K562 (cell line): Measurements from ENCODE around the gene ZMIZ1. TPM values are rescaled to one million over a fixed set of nuclear protein-coding genes. Genes with fewer than 3 reads are reported as not detected.

ENCODE experiments used
- ASH1L ChIP-seq: fragments of 450-650 bp; IDR thresholded peaks from 2 replicates; pipeline ENCODE4 v1.6.1; 2018; ENCODE audit warnings: borderline replicate concordance, mild to moderate bottlenecking, low read depth; ENCODE audit not compliant: partially characterized antibody
- ATF7 ChIP-seq: fragments of 450-650 bp; IDR thresholded peaks from 2 replicates; pipeline ENCODE4 v1.7.1; 2014; ENCODE audit warnings: mild to moderate bottlenecking, moderate library complexity
- BCOR ChIP-seq: fragments of 450-650 bp; IDR thresholded peaks from 2 replicates; pipeline ENCODE4 v1.6.1; 2016
- CBFA2T2 ChIP-seq: fragments of 450-650 bp; conservative IDR thresholded peaks from 2 replicates; pipeline ENCODE4 v1.6.1; 2017; ENCODE audit warnings: mild to moderate bottlenecking
- CBFA2T3 ChIP-seq: fragments of 450-650 bp; IDR thresholded peaks from 2 replicates; pipeline ENCODE4 v1.6.1; 2017
- CCNT2 ChIP-seq: IDR thresholded peaks from 2 replicates; pipeline ENCODE4 v1.6.1; 2011; ENCODE audit warnings: borderline replicate concordance, low read depth, mild to moderate bottlenecking, moderate library complexity, mixed read lengths, low read length; ENCODE audit not compliant: insufficient read length; ENCODE audit errors: extremely low read depth
- CREB1 ChIP-seq, 2 experiments: sonication (generic) in 1 of 2; formaldehyde crosslinking in 1 of 2; IDR thresholded peaks; 2 replicates each; pipeline versions ENCODE4 v1.6.1 to v1.8.0; 2012 to 2022; ENCODE audit warnings: inconsistent platforms in 1 of 2, mild to moderate bottlenecking in 1 of 2, missing genetic modification reagents in 1 of 2, moderate library complexity in 1 of 2
- CREM ChIP-seq: IDR thresholded peaks from 2 replicates; pipeline ENCODE4 v1.6.1; 2014; ENCODE audit warnings: antibody characterized with exemption, low read depth
- DDX20 ChIP-seq: fragments of 450-650 bp; IDR thresholded peaks from 2 replicates; pipeline ENCODE4 v1.6.1; 2016; ENCODE audit warnings: missing genetic modification characterization, low read depth, mild to moderate bottlenecking, missing compliant biosample characterization, moderate library complexity
- HCFC1 ChIP-seq: IDR thresholded peaks from 2 replicates; pipeline ENCODE4 v1.6.1; 2012; ENCODE audit warnings: low read depth, low read length, improper control_type of control experiment
- HMG20A ChIP-seq: fragments of 450-650 bp; formaldehyde crosslinking; conservative IDR thresholded peaks from 2 replicates; pipeline ENCODE4 v1.4.0; 2020; ENCODE audit warnings: mild to moderate bottlenecking, mixed read lengths
- LCOR ChIP-seq: sonication (generic); formaldehyde crosslinking; IDR thresholded peaks from 2 replicates; pipeline ENCODE4 v1.8.0; 2022; ENCODE audit warnings: mild to moderate bottlenecking, missing genetic modification reagents
- MED1 ChIP-seq: sonication (generic); formaldehyde crosslinking; IDR thresholded peaks from 2 replicates; pipeline ENCODE4 v1.8.1; 2023; ENCODE audit warnings: missing genetic modification reagents, borderline replicate concordance
- MEF2A ChIP-seq: IDR thresholded peaks from 2 replicates; pipeline ENCODE4 v1.6.1; 2011; ENCODE audit warnings: low read depth, mild to moderate bottlenecking, low read length, moderate library complexity; ENCODE audit not compliant: control insufficient read depth
- MEIS2 ChIP-seq: fragments of 450-650 bp; IDR thresholded peaks from 2 replicates; pipeline ENCODE4 v1.6.1; 2014; ENCODE audit warnings: mild to moderate bottlenecking; ENCODE audit not compliant: partially characterized antibody
- NR2C1 ChIP-seq, 2 experiments: fragments of 450-650 bp; IDR thresholded peaks; 2 replicates each; pipeline ENCODE4 v1.6.1; 2017; ENCODE audit warnings: mild to moderate bottlenecking in 2 of 2, antibody characterized with exemption in 1 of 2, inconsistent platforms in 1 of 2, missing compliant biosample characterization in 1 of 2, missing genetic modification characterization in 1 of 2
- NR2C2 ChIP-seq, 2 experiments: fragments of 200-800 bp in 1 of 2; sonication (Bioruptor generic) in 1 of 2; sonication (generic) in 1 of 2; formaldehyde crosslinking in 1 of 2; IDR thresholded peaks; 2 replicates each; pipeline versions ENCODE4 v1.6.1 to v1.8.0; 2016 to 2022; ENCODE audit warnings: mild to moderate bottlenecking in 1 of 2, missing compliant biosample characterization in 1 of 2, missing genetic modification characterization in 1 of 2, missing genetic modification reagents in 1 of 2
- PHF20 ChIP-seq: fragments of 450-650 bp; IDR thresholded peaks from 2 replicates; pipeline ENCODE4 v1.6.1; 2018; ENCODE audit not compliant: partially characterized antibody
- POU5F1 ChIP-seq: fragments of 150-350 bp; IDR thresholded peaks from 2 replicates; pipeline ENCODE4 v1.6.1; 2014; ENCODE audit warnings: borderline replicate concordance, low read length, low read depth, mild to moderate bottlenecking; ENCODE audit not compliant: partially characterized antibody
- SOX6 ChIP-seq: fragments of 450-650 bp; IDR thresholded peaks from 2 replicates; pipeline ENCODE4 v1.6.1; 2014; ENCODE audit warnings: mild to moderate bottlenecking
- TAL1 ChIP-seq: fragments of 450-650 bp; IDR thresholded peaks from 2 replicates; pipeline ENCODE4 v1.6.1; 2016; ENCODE audit warnings: mild to moderate bottlenecking
- TEAD1 ChIP-seq, 2 experiments: fragments of 450-650 bp in 1 of 2; sonication (generic) in 1 of 2; formaldehyde crosslinking; IDR thresholded peaks; 2 replicates each; pipeline versions ENCODE4 v1.4.0 to v1.8.0; 2020 to 2022; ENCODE audit warnings: mild to moderate bottlenecking in 2 of 2, missing genetic modification reagents in 1 of 2
- YY1 ChIP-seq, 3 experiments: IDR thresholded peaks; 2 replicates each; pipeline ENCODE4 v1.6.1; 2011; ENCODE audit warnings: low read length in 2 of 3, mild to moderate bottlenecking in 2 of 3, moderate library complexity in 2 of 3, borderline replicate concordance in 1 of 3, control low read depth in 1 of 3, low read depth in 1 of 3; ENCODE audit not compliant: insufficient read depth in 3 of 3, insufficient replicate concordance in 2 of 3, control insufficient read depth in 1 of 3, insufficient read length in 1 of 3; ENCODE audit errors: extremely low read depth in 1 of 3
- ZNF224 ChIP-seq: sonication (generic); formaldehyde crosslinking; IDR thresholded peaks from 2 replicates; pipeline ENCODE4 v1.8.0; 2022; ENCODE audit warnings: mild to moderate bottlenecking, missing genetic modification reagents
- ZNF561 ChIP-seq: fragments of 450-650 bp; formaldehyde crosslinking; conservative IDR thresholded peaks from 2 replicates; pipeline ENCODE4 v1.4.0; 2020; ENCODE audit warnings: mild to moderate bottlenecking, moderate library complexity
- ZNF699 ChIP-seq: fragments of 250-450 bp; sonication (Bioruptor Pico); IDR thresholded peaks from 2 replicates; pipeline ENCODE4 v1.8.0; 2021; ENCODE audit warnings: mild to moderate bottlenecking, moderate library complexity; ENCODE audit not compliant: insufficient replicate concordance
- polyA plus RNA-seq, 8 experiments: library from polyadenylated mRNA; depleted of rRNA in 4 of 8; stranded (reverse) in 5 of 8; unstranded in 3 of 8; fragments of >200 nt; fragmentation: Nextera tagmentation in 2 of 8; fragmentation: Illumina TruSeq in 1 of 8; extraction: Ambion mirVana in 2 of 8; extraction: Trizol in 1 of 8; gene quantifications; 2 replicates each; pipeline versions ENCODE4 v1.2.1 to v1.2.3, GENCODE V29; 2011 to 2014; ENCODE audit warnings: inconsistent platforms in 1 of 8, missing spikeins in 1 of 8
- total RNA-seq, 7 experiments: library from RNA; depleted of rRNA in 6 of 7; stranded (reverse); fragments of >200 nt in 6 of 7; fragmentation: Illumina TruSeq in 2 of 7; extraction: Trizol in 2 of 7; gene quantifications; 2 replicates each; pipeline versions ENCODE4 v1.2.1 to v1.2.3, GENCODE V29; 2011 to 2021; ENCODE audit warnings: low replicate concordance in 1 of 7
- TF ChIP-seq, protein P1 (sequence below): fragments of 250-450 bp; sonication (Bioruptor Pico); IDR thresholded peaks from 2 replicates; pipeline ENCODE4 v1.8.0; 2022; ENCODE audit warnings: moderate library complexity, mild to moderate bottlenecking, inconsistent platforms

ZMIZ1 gene
- total and polyA plus RNA-seq, 9 of the 15 experiments (the other 6 are each of a cell fraction or from before 2014, with no cell fraction given) = 1.0 to 37.3 (median 4.3) TPM

DNA sequence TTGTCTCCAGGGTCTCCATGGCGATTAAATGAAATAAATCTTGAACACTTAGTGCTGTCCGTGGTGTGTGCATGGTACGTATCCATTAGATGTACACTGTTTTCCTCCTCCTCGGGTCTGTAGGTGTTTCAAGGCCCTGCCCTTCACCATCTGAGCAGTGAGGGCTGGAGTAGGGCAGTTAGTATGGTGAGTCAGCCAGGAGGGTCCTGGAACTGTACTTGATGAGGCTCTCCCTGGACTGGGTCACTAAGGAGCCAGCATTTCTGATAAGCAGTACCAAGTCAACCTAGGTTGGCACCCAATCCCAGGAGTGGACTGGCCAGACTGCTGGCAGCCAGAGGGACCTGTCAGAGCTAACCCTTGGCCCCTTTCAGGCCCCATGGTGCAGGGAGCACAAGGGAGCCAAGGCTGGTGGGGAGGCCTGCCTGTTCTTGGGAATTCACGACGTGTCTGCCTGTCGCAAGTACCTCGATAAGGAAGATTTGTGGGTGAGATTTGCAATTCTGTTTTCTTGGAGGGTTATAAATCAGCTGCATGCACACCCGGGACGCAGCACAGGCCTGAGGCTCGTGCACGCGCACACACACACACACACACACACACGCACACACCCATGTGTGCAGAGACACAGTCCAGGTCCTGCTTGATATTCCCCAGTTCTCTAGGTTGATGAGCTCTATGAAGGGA lies 114.2 kb downstream of the ZMIZ1 start (continued):
- TF ChIP-seq HMG20A = no peak
- TF ChIP-seq CCNT2 = peak; percentile 86
- TF ChIP-seq TAL1 = peak; percentile 67
- TF ChIP-seq MEIS2 = peak; percentile 99
- no peak for TF ChIP-seq NR2C2 (CRISPR knock-in tag; IDR thresholded peaks at IDR 0.05)
- TF ChIP-seq NR2C2 (tag; IDR thresholded peaks at IDR 0.05) = peak; percentile 51
- TF ChIP-seq ZNF699 (CRISPR knock-in tag) = no peak
- TF ChIP-seq PHF20 = peak; percentile 12
- TF ChIP-seq ATF7 = peak; percentile 38; the same call in 1 of the 2 replicates
- TF ChIP-seq CBFA2T2 = peak; percentile 45; the same call in 1 of the 2 replicates
- no peak for TF ChIP-seq BCOR
- TF ChIP-seq, protein P1, sequence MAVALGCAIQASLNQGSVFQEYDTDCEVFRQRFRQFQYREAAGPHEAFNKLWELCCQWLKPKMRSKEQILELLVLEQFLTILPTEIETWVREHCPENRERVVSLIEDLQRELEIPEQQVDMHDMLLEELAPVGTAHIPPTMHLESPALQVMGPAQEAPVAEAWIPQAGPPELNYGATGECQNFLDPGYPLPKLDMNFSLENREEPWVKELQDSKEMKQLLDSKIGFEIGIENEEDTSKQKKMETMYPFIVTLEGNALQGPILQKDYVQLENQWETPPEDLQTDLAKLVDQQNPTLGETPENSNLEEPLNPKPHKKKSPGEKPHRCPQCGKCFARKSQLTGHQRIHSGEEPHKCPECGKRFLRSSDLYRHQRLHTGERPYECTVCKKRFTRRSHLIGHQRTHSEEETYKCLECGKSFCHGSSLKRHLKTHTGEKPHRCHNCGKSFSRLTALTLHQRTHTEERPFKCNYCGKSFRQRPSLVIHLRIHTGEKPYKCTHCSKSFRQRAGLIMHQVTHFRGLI (CRISPR knock-in tag) = no peak
- TF ChIP-seq CREB1 (IDR thresholded peaks at IDR 0.05) = no peak
- no peak for TF ChIP-seq CREB1 (CRISPR knock-in tag; IDR thresholded peaks at IDR 0.05)
- TF ChIP-seq ASH1L = no peak
- no peak for TF ChIP-seq MED1 (CRISPR knock-in tag)
- TF ChIP-seq NR2C1 (IDR thresholded peaks at IDR 0.05) = no peak
- peak; percentile 54 for TF ChIP-seq NR2C1 (tag; IDR thresholded peaks at IDR 0.05)
- no peak for TF ChIP-seq HCFC1
- peak; percentile 73 for TF ChIP-seq CBFA2T3
- TF ChIP-seq ZNF561 (CRISPR knock-in tag) = no peak
- no peak for TF ChIP-seq YY1 (IDR thresholded peaks at IDR 0.05; ENCODE audit: borderline replicate concordance in 1 of 3, control insufficient read depth in 1 of 3, extremely low read depth in 1 of 3, insufficient read depth in 3 of 3, insufficient read length in 1 of 3, insufficient replicate concordance in 2 of 3, low read depth in 1 of 3, low read length in 2 of 3)
- TF ChIP-seq LCOR (CRISPR knock-in tag) = no peak
- no peak for TF ChIP-seq ZNF224 (CRISPR knock-in tag)
- peak in 1 of 2 experiments; percentile 83; a peak in 2 of 4 replicates for TF ChIP-seq TEAD1 (CRISPR knock-in tag; IDR thresholded peaks at IDR 0.05)
- no peak for TF ChIP-seq DDX20 (tag)
- no peak for TF ChIP-seq MEF2A
- TF ChIP-seq POU5F1 = no peak
- TF ChIP-seq SOX6 = peak; percentile 75; the same call in 1 of the 2 replicates
- peak; percentile 17; the same call in 1 of the 2 replicates for TF ChIP-seq CREM
